Pulmonary artery endothelial cell (primary cell): ENCODE results near the gene TTF2. TPM values are rescaled to one million over a fixed set of nuclear protein-coding genes. Genes with fewer than 3 reads are reported as not detected.
"Not testable (repeated sequence)": the region's sequence is repeated elsewhere in the genome, so short reads cannot be mapped to it uniquely, and the experiment has no call there.

Experiments used
- DNase-seq: peaks from one replicate; pipeline ENCODE4 v3.0.0-alpha.2; 2011; ENCODE audit warnings: low read depth, low spot score
- total RNA-seq: library from RNA; depleted of rRNA; stranded (reverse); fragments of >200 nt; gene quantifications from 2 replicates; pipeline ENCODE4 v1.2.3, GENCODE V29; 2014

TTF2 gene
- total RNA-seq, 1 donor from 2014 or later, result 15.2 TPM

GRCh38 chr1:117119144-117119543 lies 59.0 kb downstream of the TTF2 start:
- DNase-seq, result not testable (repeated sequence)

- no peak for DNase-seq
Measured at GRCh38 chr1:117120774-117121588, 60.9 kb downstream of the TTF2 start.

- DNase-seq, result peak; percentile 87
Measured at GRCh38 chr1:117121589-117122329, 61.6 kb downstream of the TTF2 start, which contains the start of gene TRIM45. Gene TRIM45, minus strand, starts transcription at chr1:117121749. Its CDS starts 548 bp downstream, at chr1:117121201.

DNA sequence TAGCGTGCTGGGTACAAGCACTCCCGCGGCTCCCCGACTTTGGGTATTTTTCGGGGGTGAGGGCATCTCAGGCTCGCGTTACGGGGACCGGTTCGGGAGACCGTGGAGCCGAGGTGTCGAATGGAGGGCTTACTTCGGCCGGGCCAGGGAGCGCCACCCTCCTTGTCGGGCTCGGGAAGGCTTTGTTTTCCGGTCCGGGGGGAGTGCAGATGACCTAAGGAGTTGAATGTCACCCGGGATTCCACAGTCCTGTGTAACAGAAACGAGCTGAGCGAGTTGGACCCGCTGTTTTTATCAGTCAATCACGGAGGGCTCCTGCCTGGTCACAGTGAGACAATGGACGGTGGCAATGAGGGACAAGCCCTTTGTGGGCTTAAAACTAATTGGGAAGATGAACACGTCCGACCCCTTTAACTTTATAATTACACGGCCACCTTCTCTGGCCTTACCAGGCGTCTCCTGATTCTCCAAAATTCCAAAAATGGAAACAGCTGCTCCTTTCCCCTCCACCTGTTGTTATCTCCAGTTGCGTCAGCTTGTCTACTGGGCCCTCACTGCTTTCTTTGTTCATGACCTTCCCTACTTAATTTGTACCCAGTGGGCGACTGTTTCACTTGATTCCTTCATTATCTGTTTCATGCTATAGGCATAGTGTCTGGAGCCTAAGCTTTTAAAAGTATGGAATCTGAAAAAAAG lies 62.4 kb downstream of the TTF2 start:
- no peak for DNase-seq

- no peak for DNase-seq
Measured at GRCh38 chr1:117123274-117123673, 63.1 kb downstream of the TTF2 start.

DNA sequence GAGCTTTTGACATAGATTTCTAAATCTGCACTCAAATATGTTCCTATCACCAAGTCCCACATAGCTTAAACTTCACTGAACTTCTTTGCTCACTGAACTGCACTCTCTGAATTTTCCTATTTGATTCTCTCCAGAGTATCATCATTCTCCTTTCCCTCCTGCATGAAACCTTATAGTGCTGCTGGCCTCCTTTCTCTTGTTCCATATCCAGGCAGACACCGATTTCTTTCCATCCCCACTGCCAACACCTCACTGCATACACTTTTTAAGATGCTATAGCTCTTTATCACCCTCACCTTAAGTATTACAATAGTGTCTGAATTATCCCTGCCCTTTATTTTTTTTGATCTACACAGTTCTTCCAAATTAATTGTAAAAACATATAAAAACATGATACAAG lies 64.5 kb downstream of the TTF2 start:
- no peak for DNase-seq

GRCh38 chr1:117127795-117128194 lies 67.7 kb downstream of the TTF2 start:
- DNase-seq, result no peak

- DNase-seq, result peak; percentile 4
Measured at GRCh38 chr1:117128323-117129079, 68.4 kb downstream of the TTF2 start.

DNA sequence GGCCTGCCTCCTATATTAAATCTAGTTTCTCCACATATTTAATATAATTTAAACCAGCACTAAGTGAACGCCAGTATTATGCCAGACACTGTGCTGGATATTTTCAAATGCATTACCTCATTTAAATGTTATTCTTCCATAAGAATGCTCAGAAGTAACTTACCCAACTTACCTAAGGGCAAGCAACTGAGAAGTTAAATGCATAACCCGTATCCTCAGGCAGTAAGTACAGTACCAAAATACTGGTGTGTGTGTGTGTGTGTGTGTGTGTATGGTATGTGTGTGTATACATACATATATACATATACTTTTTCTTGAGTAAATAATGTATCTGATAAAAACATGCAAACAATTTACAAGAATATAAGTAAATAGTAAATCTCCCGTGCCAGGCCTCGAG lies 70.4 kb downstream of the TTF2 start:
- DNase-seq, result no peak

- no peak for DNase-seq
Measured at GRCh38 chr1:117135329-117135728, 75.2 kb downstream of the TTF2 start.

DNA sequence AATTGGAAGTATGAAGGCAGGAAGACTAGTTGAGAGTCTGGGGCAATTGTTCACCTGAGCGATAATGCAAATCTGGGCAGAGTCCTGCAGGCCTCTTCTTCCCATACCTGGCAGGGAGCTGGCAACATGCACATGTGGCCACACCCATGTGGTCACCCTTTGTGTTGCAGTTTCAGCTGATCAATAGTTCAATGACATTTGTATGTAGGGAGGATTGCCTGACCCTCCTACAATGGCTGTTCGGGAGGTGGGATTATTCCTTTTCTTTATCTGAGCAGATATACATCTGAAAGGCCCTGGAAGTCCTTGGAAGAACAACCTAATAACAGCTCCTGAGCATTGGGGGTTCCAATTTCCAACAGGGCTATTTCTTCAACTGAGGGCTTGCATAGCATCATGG lies 76.6 kb downstream of the TTF2 start:
- DNase-seq, result no peak

- no peak for DNase-seq
Measured at GRCh38 chr1:117137281-117137855, 77.2 kb downstream of the TTF2 start.

DNA sequence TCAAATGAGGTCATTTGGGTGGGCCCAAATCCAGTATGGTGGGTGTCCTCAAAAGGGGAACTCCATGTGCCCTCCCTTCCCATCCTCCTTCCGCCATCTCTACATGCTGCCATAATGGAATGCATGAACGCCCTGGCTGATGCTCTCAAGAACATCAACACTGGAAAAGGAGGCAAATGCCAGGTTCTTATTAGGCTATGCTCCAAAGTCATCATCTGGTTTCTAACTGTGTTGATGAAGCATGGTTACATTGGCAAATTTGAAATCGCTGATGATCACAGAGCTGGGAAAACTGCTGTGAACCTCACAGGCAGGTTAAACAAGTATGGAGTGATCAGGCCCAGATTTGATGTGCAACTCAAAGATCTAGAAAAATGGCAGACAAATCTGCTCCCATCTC lies 78.0 kb downstream of the TTF2 start:
- no peak for DNase-seq

DNA sequence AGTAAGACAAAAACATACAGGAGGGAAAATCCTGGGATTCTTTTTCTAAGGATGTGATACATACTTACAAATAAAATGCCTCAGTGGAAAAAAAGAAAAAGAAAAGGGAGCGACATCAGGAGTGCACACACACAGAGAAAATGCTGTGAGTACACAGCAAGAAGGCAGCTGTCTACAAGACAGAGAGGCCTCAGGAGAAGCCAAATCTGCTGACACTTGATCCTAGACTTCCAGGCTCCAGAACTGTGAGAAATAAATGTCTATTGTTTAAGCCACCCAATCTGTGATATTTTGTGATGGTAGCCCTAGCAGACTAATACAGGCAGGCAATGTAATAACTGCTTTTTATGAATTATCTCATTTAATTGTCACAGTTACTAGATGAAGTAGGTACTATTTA lies 78.4 kb downstream of the TTF2 start:
- no peak for DNase-seq

GRCh38 chr1:117142200-117142599 lies 82.1 kb downstream of the TTF2 start:
- DNase-seq, result no peak

DNA sequence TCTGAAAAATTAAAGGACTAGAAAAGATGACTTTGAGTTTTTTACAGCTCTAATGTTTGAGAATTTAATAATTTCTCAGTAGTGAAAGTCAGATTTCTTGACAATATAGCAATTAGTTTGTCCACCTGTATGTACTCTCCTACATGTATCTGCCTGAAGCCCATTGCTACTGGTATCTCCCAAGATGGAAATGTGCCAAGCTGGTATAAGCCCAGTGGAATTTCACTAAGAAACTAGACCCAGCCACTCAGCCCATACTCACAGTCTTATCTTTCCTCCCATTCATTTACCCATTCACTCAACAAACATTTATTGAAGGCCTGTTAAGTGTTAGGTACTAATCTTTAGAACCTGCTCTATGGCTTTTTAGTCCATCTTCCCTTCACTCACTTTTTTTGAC lies 83.0 kb downstream of the TTF2 start:
- no peak for DNase-seq

DNA sequence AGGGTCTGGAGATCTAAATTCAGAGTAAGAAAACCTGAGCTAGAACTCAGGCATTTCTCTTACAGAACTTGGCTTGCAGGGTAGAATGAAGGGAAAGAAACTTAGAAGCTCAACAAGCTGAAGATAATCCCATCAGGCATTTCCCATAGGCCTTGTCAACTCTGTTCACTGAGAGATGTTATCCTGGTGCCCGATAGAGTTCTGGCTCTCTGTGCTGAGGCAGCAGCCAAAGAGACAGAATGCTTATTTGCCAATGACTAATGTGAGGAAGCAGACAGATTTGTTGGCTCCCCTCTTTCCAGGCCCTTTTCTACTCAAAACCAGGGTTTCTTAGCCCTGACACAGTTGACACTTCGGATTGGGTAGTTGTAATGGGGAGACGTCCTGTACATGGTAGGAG lies 83.7 kb downstream of the TTF2 start:
- no peak for DNase-seq

DNA sequence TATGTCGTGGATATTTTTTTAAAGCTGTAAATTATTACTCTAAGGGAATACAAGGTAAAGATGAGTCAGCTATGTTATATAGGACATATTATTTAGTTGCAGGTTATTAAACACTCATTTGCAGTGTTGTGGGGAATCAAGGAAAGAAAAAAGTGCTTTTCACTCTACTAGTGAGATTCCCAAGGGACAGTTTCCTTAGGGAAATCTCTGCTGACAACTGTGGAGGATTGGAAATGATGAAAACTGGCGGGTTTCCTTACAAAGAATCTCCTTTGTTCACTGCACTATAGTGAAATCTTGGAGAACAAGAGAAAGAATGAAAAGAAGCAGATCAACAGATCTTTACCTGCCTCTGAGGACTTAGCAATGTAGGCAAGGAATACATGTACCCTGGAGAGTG lies 85.9 kb downstream of the TTF2 start:
- DNase-seq, result no peak

DNA sequence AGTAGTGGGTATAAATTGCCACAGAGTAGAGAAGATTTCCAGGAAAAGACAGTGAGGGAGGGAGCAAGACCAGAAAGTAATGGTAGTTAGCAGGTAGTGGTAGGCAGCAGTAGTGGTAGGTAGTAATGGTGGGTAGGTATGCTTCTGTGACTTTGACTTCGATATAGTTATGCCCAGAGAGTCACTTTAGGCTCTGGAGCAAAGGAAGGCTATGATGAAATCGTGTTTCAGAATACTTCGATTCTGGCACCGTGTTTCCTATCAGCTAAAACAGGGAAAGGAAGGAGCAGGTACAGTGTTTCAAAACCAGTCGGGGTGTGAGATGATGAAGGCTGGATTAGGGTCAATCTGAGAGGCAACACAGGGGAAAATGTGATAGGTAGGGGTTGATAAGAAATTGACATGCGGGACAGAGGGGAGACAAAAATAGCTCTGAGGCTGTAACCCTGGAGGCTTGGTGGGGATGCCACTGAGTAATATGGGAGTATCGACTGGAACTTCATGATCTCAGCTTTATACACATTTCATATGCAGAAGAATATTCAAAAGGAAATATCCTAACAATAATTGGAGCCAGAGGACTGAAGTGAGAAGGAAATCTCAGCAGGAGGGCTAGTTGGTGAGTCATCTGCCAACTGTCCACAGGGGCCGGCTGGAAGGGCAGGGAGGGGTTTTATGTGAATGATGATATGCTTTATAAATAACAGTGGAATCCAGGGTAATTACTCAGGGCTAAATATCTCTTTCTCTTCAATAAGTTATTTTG lies 86.6 kb downstream of the TTF2 start:
- no peak for DNase-seq

GRCh38 chr1:117147341-117147831 lies 87.3 kb downstream of the TTF2 start:
- no peak for DNase-seq
